GM12891 (cell line): ENCODE results near the gene LRRC8B.

Experiments
- POLR2A ChIP-seq: IDR thresholded peaks from 2 replicates; pipeline ENCODE4 v1.6.1; 2011; ENCODE audit warnings: low read depth, low read length, control low read depth
- POLR2AphosphoS5 ChIP-seq: IDR thresholded peaks from 2 replicates; pipeline ENCODE4 v1.6.1; 2011; ENCODE audit warnings: low read depth, low read length, control low read depth
- SPI1 ChIP-seq: IDR thresholded peaks from 2 replicates; pipeline ENCODE4 v1.6.1; 2011; ENCODE audit warnings: low read depth, low read length, control low read depth
- TAF1 ChIP-seq: IDR thresholded peaks from 2 replicates; pipeline ENCODE4 v1.6.1; 2011; ENCODE audit warnings: low read depth, low read length, control low read depth

DNA sequence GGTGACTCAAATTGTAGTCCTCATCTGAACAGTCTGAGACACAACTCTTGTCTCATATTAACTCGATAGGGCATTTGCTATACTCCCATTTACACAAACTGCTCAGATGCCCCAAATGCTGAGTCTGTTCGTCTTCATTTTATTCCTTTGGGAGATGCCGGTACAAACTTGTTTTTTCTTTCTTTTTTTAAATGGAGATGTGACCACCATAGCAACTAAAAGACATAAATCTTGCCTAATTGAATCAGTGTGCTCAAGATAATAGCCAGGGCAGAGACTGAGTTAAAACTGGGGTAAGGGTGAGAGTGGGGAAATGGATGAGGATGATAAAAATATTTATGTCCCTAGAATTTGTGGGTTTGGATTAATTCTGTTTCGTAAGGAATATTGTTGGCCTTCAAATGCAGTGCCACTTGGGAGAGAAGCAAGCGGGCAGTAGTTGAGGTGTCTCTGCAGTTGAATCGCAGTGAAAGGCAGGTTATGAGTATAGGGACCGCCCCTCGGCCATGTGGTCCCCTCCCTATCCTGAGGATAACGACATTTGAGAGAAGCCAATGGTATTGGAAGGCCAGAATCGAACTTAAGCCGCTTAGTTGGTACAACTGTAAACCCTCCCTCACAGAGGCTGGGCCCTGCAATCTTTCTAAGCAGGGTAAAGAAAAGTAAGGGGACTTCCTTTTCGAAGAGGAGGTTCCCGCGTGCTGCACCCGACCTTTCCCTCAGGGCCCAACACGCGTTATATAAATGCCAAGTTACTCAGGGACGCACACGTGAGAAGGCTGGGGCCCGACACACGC is 859 bp upstream of the LRRC8B start:
- TF ChIP-seq POLR2AphosphoS5 = no peak
- no peak for TF ChIP-seq POLR2A
- no peak for TF ChIP-seq TAF1
- no peak for TF ChIP-seq SPI1
